Hepatocyte (in vitro differentiated cells): ENCODE data around the gene DSCAM. TPM values are rescaled to one million over a fixed set of nuclear protein-coding genes. Genes with fewer than 3 reads are reported as not detected.
A peak's percentile ranks its signal among the peaks of the same experiment; 100 is the strongest.

ENCODE experiments used
- DNase-seq: peaks from one replicate; pipeline ENCODE4 v3.0.0-alpha.2; 2016; ENCODE audit warnings: low spot score
- H2AFZ ChIP-seq: fragments of 200-600 bp; sonication (generic); 2 replicates; pipeline ENCODE4 v1.6.0; 2016; ENCODE audit warnings: antibody characterized with exemption, mild to moderate bottlenecking
- H3K27ac ChIP-seq: fragments of 200-600 bp; sonication (generic); 2 replicates; pipeline ENCODE4 v1.5.1; 2016; ENCODE audit warnings: mild to moderate bottlenecking
- H3K27me3 ChIP-seq: fragments of 200-600 bp; sonication (generic); 2 replicates; pipeline ENCODE4 v1.6.1; 2016
- H3K36me3 ChIP-seq: fragments of 200-600 bp; sonication (generic); replicated peaks from 2 replicates; pipeline ENCODE4 v1.5.1; 2016; ENCODE audit warnings: low read depth; ENCODE audit not compliant: insufficient read depth
- H3K4me1 ChIP-seq: fragments of 200-600 bp; sonication (generic); 2 replicates; pipeline ENCODE4 v1.5.1; 2016; ENCODE audit warnings: mild to moderate bottlenecking, moderate library complexity; ENCODE audit not compliant: insufficient read depth
- H3K4me2 ChIP-seq: fragments of 200-600 bp; sonication (generic); 2 replicates; pipeline ENCODE4 v1.6.0; 2016
- H3K4me3 ChIP-seq: fragments of 200-600 bp; sonication (generic); 2 replicates; pipeline ENCODE4 v1.5.1; 2016; ENCODE audit warnings: mild to moderate bottlenecking
- H3K79me2 ChIP-seq: fragments of 200-600 bp; sonication (generic); 2 replicates; pipeline ENCODE4 v1.6.0; 2017; ENCODE audit warnings: mild to moderate bottlenecking
- H3K9me2 ChIP-seq: fragments of 200-600 bp; sonication (generic); replicated peaks from 2 replicates; pipeline ENCODE4 v1.6.0; 2017; ENCODE audit warnings: mild to moderate bottlenecking; ENCODE audit not compliant: insufficient read depth
- H3K9me3 ChIP-seq: fragments of 200-600 bp; sonication (generic); 2 replicates; pipeline ENCODE4 v1.5.1; 2016; ENCODE audit warnings: low read depth, mild to moderate bottlenecking
- H4K20me1 ChIP-seq: fragments of 200-600 bp; sonication (generic); 2 replicates; pipeline ENCODE4 v1.6.0; 2016; ENCODE audit warnings: mild to moderate bottlenecking; ENCODE audit not compliant: insufficient read depth, poor library complexity, severe bottlenecking
- EZH2 ChIP-seq: fragments of 200-600 bp; sonication (generic); IDR thresholded peaks from 2 replicates; pipeline ENCODE4 v1.6.1; 2016; ENCODE audit warnings: antibody characterized with exemption, mild to moderate bottlenecking, borderline replicate concordance
- EZH2phosphoT487 ChIP-seq: fragments of 200-600 bp; sonication (generic); IDR thresholded peaks from one replicate; pipeline ENCODE4 v1.6.1; 2018; ENCODE audit warnings: antibody characterized with exemption, mild to moderate bottlenecking, low read depth, moderate library complexity; ENCODE audit not compliant: unreplicated experiment, severe bottlenecking
- WGBS: methylation state at CpG from one replicate; pipeline ENCODE4 v1.1.6; 2016; ENCODE audit warnings: low lambda C conversion rate; ENCODE audit errors: missing lambda C conversion rate; 5-methylcytosine and 5-hydroxymethylcytosine counted together
- polyA plus RNA-seq: library from polyadenylated mRNA; unstranded; fragments of >200 nt; fragmentation: Nextera tagmentation; extraction: Ambion mirVana; gene quantifications from 2 replicates; pipeline ENCODE4 v1.2.1, GENCODE V29; 2016
- total RNA-seq: library from RNA; depleted of rRNA; stranded (reverse); fragments of >200 nt; gene quantifications from 2 replicates; pipeline ENCODE4 v1.2.3, GENCODE V29; 2014
- TF ChIP-seq, protein P1 (sequence below): fragments of 200-600 bp; sonication (generic); IDR thresholded peaks from 2 replicates; pipeline ENCODE4 v1.5.1; 2016; ENCODE audit warnings: antibody characterized with exemption, mild to moderate bottlenecking; ENCODE audit not compliant: poor library complexity

DSCAM gene
- total and polyA plus RNA-seq, 2 experiments from 2014 or later = 0.33 TPM; not detected in 1

DNA sequence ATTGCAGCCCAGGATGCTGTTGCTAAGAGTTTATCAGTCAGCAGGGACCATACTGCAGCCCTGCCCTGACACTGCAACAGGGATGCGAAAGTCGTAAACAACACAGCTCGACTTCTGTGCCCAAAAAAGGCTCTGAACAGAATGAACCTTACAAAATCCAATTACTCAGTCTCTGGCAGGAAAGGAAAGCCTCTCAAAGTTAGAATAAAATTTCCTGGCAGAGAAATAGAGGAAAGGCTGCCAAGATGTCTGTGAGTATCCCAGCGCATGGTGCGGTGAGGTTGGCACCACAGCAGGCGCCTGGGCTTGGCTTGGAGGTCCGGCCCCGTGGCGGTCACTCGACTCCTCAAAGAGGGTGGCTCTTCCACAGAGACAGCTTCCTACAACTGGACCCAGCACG lies 794.0 kb downstream of the DSCAM start:
- Histone ChIP-seq H4K20me1 (no peaks in the 10 kb centered on the region), H3K4me2 (no peak overlapping the region), H3K79me2 (no peaks in the 10 kb centered on the region), H3K27ac (no peak overlapping the region), H2AFZ (no peak overlapping the region), H3K4me3 (no peak overlapping the region), H3K4me1 (no peaks in the 10 kb centered on the region), H3K9me2 (no peaks in the 10 kb centered on the region), H3K27me3 (no peaks in the 10 kb centered on the region), H3K9me3 (no peaks in the 10 kb centered on the region), H3K36me3 (no peaks in the 10 kb centered on the region)
- TF ChIP-seq EZH2phosphoT487 (no peak), EZH2 (no peak)
- TF ChIP-seq, protein P1, sequence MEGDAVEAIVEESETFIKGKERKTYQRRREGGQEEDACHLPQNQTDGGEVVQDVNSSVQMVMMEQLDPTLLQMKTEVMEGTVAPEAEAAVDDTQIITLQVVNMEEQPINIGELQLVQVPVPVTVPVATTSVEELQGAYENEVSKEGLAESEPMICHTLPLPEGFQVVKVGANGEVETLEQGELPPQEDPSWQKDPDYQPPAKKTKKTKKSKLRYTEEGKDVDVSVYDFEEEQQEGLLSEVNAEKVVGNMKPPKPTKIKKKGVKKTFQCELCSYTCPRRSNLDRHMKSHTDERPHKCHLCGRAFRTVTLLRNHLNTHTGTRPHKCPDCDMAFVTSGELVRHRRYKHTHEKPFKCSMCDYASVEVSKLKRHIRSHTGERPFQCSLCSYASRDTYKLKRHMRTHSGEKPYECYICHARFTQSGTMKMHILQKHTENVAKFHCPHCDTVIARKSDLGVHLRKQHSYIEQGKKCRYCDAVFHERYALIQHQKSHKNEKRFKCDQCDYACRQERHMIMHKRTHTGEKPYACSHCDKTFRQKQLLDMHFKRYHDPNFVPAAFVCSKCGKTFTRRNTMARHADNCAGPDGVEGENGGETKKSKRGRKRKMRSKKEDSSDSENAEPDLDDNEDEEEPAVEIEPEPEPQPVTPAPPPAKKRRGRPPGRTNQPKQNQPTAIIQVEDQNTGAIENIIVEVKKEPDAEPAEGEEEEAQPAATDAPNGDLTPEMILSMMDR = no peak
- 85% methylated on average over 11 of the region's 11 CpGs for WGBS
- DNase-seq = peak; percentile 17

DNA sequence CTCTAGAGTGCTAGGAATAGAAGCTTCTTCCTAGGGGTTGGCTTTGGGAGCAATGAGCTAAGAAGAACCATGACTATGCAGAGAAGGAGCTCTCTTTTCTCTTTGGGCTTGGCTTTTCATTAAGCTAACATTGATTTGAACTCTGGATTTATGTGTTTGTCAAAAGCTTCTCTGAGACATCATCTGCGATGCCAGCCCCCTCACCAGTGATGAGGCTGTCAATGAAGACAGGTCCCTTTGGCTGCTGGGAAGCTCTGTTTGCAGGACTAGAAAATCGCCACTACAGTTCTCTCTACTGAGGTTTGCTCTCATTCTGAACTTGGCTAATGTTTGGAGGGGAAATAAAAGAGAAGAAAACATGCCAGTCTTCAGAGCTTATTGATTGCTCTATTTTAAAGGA lies 794.7 kb downstream of the DSCAM start:
- no peak overlapping the region for H3K27ac ChIP-seq
- no peaks in the 10 kb centered on the region for H3K9me2 ChIP-seq
- H3K36me3 ChIP-seq = no peaks in the 10 kb centered on the region
- no peaks in the 10 kb centered on the region for H3K9me3 ChIP-seq
- TF ChIP-seq, protein P1 = no peak
- TF ChIP-seq EZH2 = no peak
- no peak for TF ChIP-seq EZH2phosphoT487
- no peak overlapping the region for H3K4me3 ChIP-seq
- no peaks in the 10 kb centered on the region for H3K27me3 ChIP-seq
- 79% methylated on average over 2 of the region's 2 CpGs for WGBS
- H3K4me1 ChIP-seq = no peaks in the 10 kb centered on the region
- H3K4me2 ChIP-seq = no peak overlapping the region
- DNase-seq = no peak
- H2AFZ ChIP-seq = no peak overlapping the region
- no peaks in the 10 kb centered on the region for H4K20me1 ChIP-seq
- no peaks in the 10 kb centered on the region for H3K79me2 ChIP-seq

DNA sequence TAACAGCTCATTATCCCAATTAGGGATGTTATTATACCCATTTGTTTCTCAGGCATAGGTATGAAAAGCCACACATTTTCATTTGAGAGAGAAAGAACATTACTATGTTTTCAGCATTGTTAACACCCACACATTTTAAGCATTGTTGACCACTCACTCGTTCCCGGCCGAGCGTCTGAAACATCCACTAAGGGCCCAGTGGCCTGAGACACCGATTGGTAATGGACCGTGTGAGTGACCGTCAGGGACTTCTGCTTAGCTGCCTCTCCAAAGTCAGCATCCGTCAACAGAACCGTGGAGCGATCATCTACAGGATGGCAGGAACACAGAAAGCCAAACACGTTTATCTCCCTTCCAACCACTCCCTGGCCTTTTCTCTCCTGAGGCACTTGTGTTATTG lies 795.2 kb downstream of the DSCAM start:
- Histone ChIP-seq H3K9me3 (no peaks in the 10 kb centered on the region), H2AFZ (no peak overlapping the region), H3K4me2 (no peak overlapping the region), H3K4me1 (no peaks in the 10 kb centered on the region), H4K20me1 (no peaks in the 10 kb centered on the region), H3K79me2 (no peaks in the 10 kb centered on the region), H3K27me3 (no peaks in the 10 kb centered on the region), H3K4me3 (no peak overlapping the region), H3K9me2 (no peaks in the 10 kb centered on the region), H3K27ac (no peak overlapping the region), H3K36me3 (no peaks in the 10 kb centered on the region)
- 95% methylated on average over 11 of the region's 11 CpGs for WGBS
- DNase-seq = no peak
- TF ChIP-seq, protein P1 = no peak
- TF ChIP-seq EZH2 (no peak), EZH2phosphoT487 (no peak)

DNA sequence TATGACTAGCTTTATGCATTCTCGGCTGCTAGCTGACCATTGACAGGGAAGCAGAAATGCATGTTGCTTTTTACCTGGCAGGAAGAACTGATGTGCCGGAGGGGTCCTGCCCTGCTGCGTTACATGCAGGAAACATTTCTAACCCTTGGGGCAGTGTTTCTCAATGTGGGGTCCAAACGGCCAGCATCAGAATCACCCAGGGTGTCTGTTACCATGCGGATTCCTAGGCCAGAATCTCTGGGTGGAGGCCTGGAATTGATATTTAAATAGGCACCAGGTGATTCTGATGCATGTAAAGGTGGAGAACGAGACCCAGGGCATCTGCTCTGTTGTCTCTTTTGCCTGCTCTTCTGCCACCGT lies 797.0 kb downstream of the DSCAM start:
- no peaks in the 10 kb centered on the region for H3K9me3 ChIP-seq
- no peak overlapping the region for H3K27ac ChIP-seq
- H2AFZ ChIP-seq = no peak overlapping the region
- no peaks in the 10 kb centered on the region for H3K36me3 ChIP-seq
- H3K9me2 ChIP-seq = no peaks in the 10 kb centered on the region
- no peak overlapping the region for H3K4me3 ChIP-seq
- H4K20me1 ChIP-seq = no peaks in the 10 kb centered on the region
- H3K79me2 ChIP-seq = no peaks in the 10 kb centered on the region
- no peaks in the 10 kb centered on the region for H3K27me3 ChIP-seq
- TF ChIP-seq EZH2phosphoT487 (no peak), EZH2 (no peak)
- TF ChIP-seq, protein P1 = peak; percentile 12
- H3K4me2 ChIP-seq = no peak overlapping the region
- H3K4me1 ChIP-seq = no peaks in the 10 kb centered on the region
- no peak for DNase-seq
- 67% methylated on average over 7 of the region's 7 CpGs for WGBS
